Suppressor macrophage (primary cell): ENCODE results near the gene ICAM4.
A peak's percentile ranks its signal among the peaks of the same experiment; 100 is the strongest.

ENCODE experiments used
- DNase-seq, 4 experiments: peaks; one replicate each; pipeline ENCODE4 v3.0.0-alpha.2; 2020 to 2022

ICAM4 gene

GRCh38 chr19:10291554-10292205 lies 4.9 kb downstream of the ICAM4 start:
- DNase-seq = no peak

- DNase-seq = peak; percentile 94 to 98 (median 96)
These were observed 5.5 kb downstream of the ICAM4 start for GRCh38 chr19:10292206-10292788.

GRCh38 chr19:10292789-10293636 lies 6.3 kb downstream of the ICAM4 start:
- DNase-seq = peak in 1 of 4 experiments; percentile 50

GRCh38 chr19:10293637-10294367 lies 7.0 kb downstream of the ICAM4 start:
- no peak for DNase-seq

GRCh38 chr19:10294368-10294697 lies 7.6 kb downstream of the ICAM4 start:
- DNase-seq = peak in 2 of 4 experiments; percentile 51 to 65

GRCh38 chr19:10295305-10295846 lies 8.6 kb downstream of the ICAM4 start:
- DNase-seq = peak; percentile 64 to 88 (median 68)

- peak in 1 of 4 experiments; percentile 32 for DNase-seq
These were observed 9.3 kb downstream of the ICAM4 start for GRCh38 chr19:10295847-10296591.

- DNase-seq = peak; percentile 69 to 84 (median 81)
These were observed 13.0 kb downstream of the ICAM4 start for GRCh38 chr19:10299545-10300458.

- DNase-seq = peak; percentile 85 to 92 (median 90)
These were observed 18.5 kb downstream of the ICAM4 start for GRCh38 chr19:10305139-10305806.

GRCh38 chr19:10306327-10306726 lies 19.6 kb downstream of the ICAM4 start:
- DNase-seq = no peak

- DNase-seq = no peak
These were observed 22.7 kb downstream of the ICAM4 start, which contains the start of gene ZGLP1 for GRCh38 chr19:10309423-10309822. Gene ZGLP1, minus strand, starts transcription at chr19:10309815.

GRCh38 chr19:10315335-10316214 lies 28.8 kb downstream of the ICAM4 start, which contains the start of gene FDX2:
Gene FDX2, minus strand, starts transcription at chr19:10316015. Its CDS starts 19 bp downstream, at chr19:10315996.
- peak; percentile 85 to 94 (median 89) for DNase-seq

- no peak for DNase-seq
These were observed 29.7 kb downstream of the ICAM4 start for GRCh38 chr19:10316229-10317044.

GRCh38 chr19:10317045-10317856 lies 30.5 kb downstream of the ICAM4 start:
- no peak for DNase-seq

GRCh38 chr19:10317857-10318462 lies 31.2 kb downstream of the ICAM4 start:
- no peak for DNase-seq
